ENCODE results near the gene DLGAP1. TPM values are rescaled to one million over a fixed set of nuclear protein-coding genes. Genes with fewer than 3 reads are reported as not detected.

DLGAP1 gene
- total and polyA plus RNA-seq, 10 of the 15 experiments (the other 5 are each of a cell fraction or from before 2014, with no cell fraction given) = 0.23 to 27.6 (median 1.9) TPM

DNA sequence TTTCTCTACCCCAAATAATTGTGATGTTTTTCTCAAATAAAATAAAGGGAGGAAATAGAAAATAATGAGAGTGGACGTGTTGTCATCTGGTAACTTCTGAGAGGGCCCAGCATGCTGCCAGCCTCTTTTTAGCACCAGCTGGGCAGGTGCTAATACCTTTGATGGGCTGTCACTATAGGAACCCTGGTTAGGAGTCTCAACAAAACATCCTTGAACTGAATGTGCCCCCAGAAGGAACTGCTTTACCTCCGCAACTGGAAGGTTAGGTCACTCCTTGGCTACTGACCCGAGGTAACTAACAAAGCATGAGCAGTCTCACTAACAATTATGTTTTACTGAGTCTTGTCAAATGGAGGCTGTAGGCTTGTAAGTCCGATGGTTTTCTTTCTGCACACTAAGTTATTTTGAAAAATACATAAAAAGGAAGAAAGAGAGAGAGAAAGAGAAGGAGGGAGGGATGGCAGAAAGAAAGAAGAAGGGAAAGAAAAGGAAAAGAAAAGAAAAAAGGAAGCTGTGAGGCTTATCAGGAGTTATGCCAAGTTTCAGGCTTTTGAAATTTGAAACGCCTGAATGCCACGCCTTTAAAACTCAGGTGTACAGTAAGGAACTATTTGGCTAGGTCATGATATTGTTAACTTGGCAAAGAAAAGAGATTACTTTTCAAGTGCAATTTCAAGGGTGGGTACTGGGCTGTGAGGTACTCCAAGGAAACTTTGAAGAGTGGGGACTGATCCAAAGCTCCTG, 914.1 kb downstream of the DLGAP1 start:
- ATAC-seq = no peak
- SMC1A ChIA-PET (ENCODE audit: uncharacterized antibody, unreplicated experiment) = interaction anchor here (0.7 to 3.7 kb wide), 10 partner anchors 8 to 139 kb away, joined by 3 to 16 read pairs (median 4); no protein-coding TSS in a partner anchor

More for the DNA sequence above, 914.1 kb downstream of the DLGAP1 start:
- WGBS (ENCODE audit: insufficient coverage, insufficient replicate concordance, low lambda C conversion rate, missing lambda C conversion rate) = 53% methylated on average over 6 of the region's 6 CpGs
- Histone ChIP-seq H3K4me1 (ENCODE audit: control insufficient read depth, insufficient read depth, low read length) (peaks cover 11% of the 10 kb centered on the region), H4K20me1 (ENCODE audit: control insufficient read depth, insufficient read depth) (no peaks in the 10 kb centered on the region), H3K9ac (ENCODE audit: control insufficient read depth, insufficient read depth, low read length) (no peak overlapping the region), H3K4me2 (ENCODE audit: control insufficient read depth, insufficient read depth) (peak overlapping the region; percentile 68), H3K36me3 (ENCODE audit: control insufficient read depth in 2 of 2, insufficient read depth in 2 of 2, low read length in 1 of 2) (no peaks in the 10 kb centered on the region), H3K4me3 (no peak overlapping the region), H3K27ac (ENCODE audit: control insufficient read depth, insufficient read depth) (no peak overlapping the region), H3K9me3 (replicated peaks; ENCODE audit: control insufficient read depth, insufficient read depth, low read length) (no peaks in the 10 kb centered on the region), H3K27me3 (replicated peaks in 1 of 2; ENCODE audit: control insufficient read depth in 2 of 2, insufficient read depth in 2 of 2, low read length in 1 of 2) (no peaks in the 10 kb centered on the region), H3K79me2 (ENCODE audit: control insufficient read depth, insufficient read depth, low read length) (no peaks in the 10 kb centered on the region), H2AFZ (ENCODE audit: control insufficient read depth, low read depth, low read length) (no peak overlapping the region)
- ChIA-PET CTCF (interaction anchor here (1.0 to 2.2 kb wide), 5 partner anchors 10 to 86 kb away, joined by 3 to 8 read pairs (median 3); no protein-coding TSS in a partner anchor), RAD21 (ENCODE audit: unreplicated experiment) (interaction anchor here (0.8 to 1.2 kb wide), 3 partner anchors 15 to 243 kb away, joined by 3 to 8 read pairs (median 3); no protein-coding TSS in a partner anchor), POLR2A (interaction anchor here (0.8 to 1.9 kb wide), 3 partner anchors 14 to 581 kb away, joined by 3 to 5 read pairs (median 4); no protein-coding TSS in a partner anchor)
- TF ChIP-seq MYC (IDR thresholded peaks at IDR 0.05; ENCODE audit: insufficient read depth, insufficient read length, insufficient replicate concordance, low read length, severe bottlenecking) (no peak), SREBF1 (IDR thresholded peaks at IDR 0.05; ENCODE audit: low read length) (no peak), BACH1 (IDR thresholded peaks at IDR 0.05; ENCODE audit: borderline replicate concordance) (no peak), EED (IDR thresholded peaks at IDR 0.05; ENCODE audit: low read depth) (no peak), EGR1 (IDR thresholded peaks at IDR 0.05; ENCODE audit: borderline replicate concordance in 1 of 2, low read depth in 2 of 2, low read length in 2 of 2) (no peak), DPF2 (IDR thresholded peaks at IDR 0.05) (no peak), EZH2 (IDR thresholded peaks at IDR 0.05; ENCODE audit: borderline replicate concordance, control insufficient read depth, low read depth, low read length) (no peak)
- TF ChIP-seq, protein P1, sequence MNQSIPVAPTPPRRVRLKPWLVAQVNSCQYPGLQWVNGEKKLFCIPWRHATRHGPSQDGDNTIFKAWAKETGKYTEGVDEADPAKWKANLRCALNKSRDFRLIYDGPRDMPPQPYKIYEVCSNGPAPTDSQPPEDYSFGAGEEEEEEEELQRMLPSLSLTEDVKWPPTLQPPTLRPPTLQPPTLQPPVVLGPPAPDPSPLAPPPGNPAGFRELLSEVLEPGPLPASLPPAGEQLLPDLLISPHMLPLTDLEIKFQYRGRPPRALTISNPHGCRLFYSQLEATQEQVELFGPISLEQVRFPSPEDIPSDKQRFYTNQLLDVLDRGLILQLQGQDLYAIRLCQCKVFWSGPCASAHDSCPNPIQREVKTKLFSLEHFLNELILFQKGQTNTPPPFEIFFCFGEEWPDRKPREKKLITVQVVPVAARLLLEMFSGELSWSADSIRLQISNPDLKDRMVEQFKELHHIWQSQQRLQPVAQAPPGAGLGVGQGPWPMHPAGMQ (IDR thresholded peaks at IDR 0.05; ENCODE audit: borderline replicate concordance) = no peak
- TF ChIP-seq, protein P2, sequence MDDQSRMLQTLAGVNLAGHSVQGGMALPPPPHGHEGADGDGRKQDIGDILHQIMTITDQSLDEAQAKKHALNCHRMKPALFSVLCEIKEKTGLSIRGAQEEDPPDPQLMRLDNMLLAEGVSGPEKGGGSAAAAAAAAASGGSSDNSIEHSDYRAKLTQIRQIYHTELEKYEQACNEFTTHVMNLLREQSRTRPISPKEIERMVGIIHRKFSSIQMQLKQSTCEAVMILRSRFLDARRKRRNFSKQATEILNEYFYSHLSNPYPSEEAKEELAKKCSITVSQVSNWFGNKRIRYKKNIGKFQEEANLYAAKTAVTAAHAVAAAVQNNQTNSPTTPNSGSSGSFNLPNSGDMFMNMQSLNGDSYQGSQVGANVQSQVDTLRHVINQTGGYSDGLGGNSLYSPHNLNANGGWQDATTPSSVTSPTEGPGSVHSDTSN (IDR thresholded peaks at IDR 0.05; ENCODE audit: insufficient replicate concordance, low read depth, low read length) = no peak
- TF ChIP-seq, protein P3, sequence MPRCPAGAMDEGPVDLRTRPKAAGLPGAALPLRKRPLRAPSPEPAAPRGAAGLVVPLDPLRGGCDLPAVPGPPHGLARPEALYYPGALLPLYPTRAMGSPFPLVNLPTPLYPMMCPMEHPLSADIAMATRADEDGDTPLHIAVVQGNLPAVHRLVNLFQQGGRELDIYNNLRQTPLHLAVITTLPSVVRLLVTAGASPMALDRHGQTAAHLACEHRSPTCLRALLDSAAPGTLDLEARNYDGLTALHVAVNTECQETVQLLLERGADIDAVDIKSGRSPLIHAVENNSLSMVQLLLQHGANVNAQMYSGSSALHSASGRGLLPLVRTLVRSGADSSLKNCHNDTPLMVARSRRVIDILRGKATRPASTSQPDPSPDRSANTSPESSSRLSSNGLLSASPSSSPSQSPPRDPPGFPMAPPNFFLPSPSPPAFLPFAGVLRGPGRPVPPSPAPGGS (IDR thresholded peaks at IDR 0.05; ENCODE audit: borderline replicate concordance, insufficient read depth, low read depth, low read length, poor library complexity, severe bottlenecking) = no peak
- no TSS peak for BruUV-seq (replicated peaks)
- no peak for FAIRE-seq
- in situ Hi-C loops (cut with MboI) (no loop called here), intact Hi-C loops (cut with micrococcal nuclease; ENCODE audit: unreplicated experiment) (no loop called here)
- no peak for DNase-seq (ENCODE audit: low read depth, low spot score)
